Panc1 (cell line): ENCODE data around the gene MRPL51. TPM values are rescaled to one million over a fixed set of nuclear protein-coding genes. Genes with fewer than 3 reads are reported as not detected.

Experiments used
- ATAC-seq: fragments of 200-7000 bp; cut with Tn5 transposase; 2 replicates; pipeline ENCODE4 v1.9.1; 2020; ENCODE audit warnings: mild to moderate bottlenecking, moderate library complexity
- BruUV-seq: library from RNA; stranded (reverse); fragments of 400-500 nt; replicated peaks from 2 replicates; lab custom pipeline; 2021; lab: Mats Ljungman, UMichigan
- CTCF ChIA-PET: fragments of 300-600 bp; sonication (Branson Sonifier 250); formaldehyde crosslinking; loops from one replicate; lab custom pipeline; 2022; ENCODE audit warnings: antibody characterized with exemption; lab: Charles Lee
- POLR2A ChIA-PET: fragments of 300-600 bp; sonication (Branson Sonifier 250); formaldehyde crosslinking; loops from one replicate; lab custom pipeline; 2022; ENCODE audit warnings: antibody characterized with exemption; lab: Charles Lee
- DNase-seq: peaks from one replicate; pipeline ENCODE4 v3.0.0-alpha.2; 2010; ENCODE audit warnings: low read depth, low spot score
- H3K27ac ChIP-seq: 2 replicates; pipeline ENCODE4 v1.5.1; 2011; ENCODE audit warnings: mild to moderate bottlenecking, low read length, inconsistent platforms
- H3K27me3 ChIP-seq: fragments of 200-500 bp; sonication (Bioruptor generic); 2 replicates; pipeline ENCODE4 v1.6.0; 2014; ENCODE audit warnings: low read length, inconsistent platforms; ENCODE audit not compliant: control insufficient read depth, insufficient read depth
- H3K36me3 ChIP-seq: fragments of 200-500 bp; sonication (Bioruptor generic); 2 replicates; pipeline ENCODE4 v1.5.1; 2014; ENCODE audit warnings: inconsistent platforms, mild to moderate bottlenecking, low read length, moderate library complexity; ENCODE audit not compliant: control insufficient read depth, insufficient read depth
- H3K4me1 ChIP-seq: 2 replicates; pipeline ENCODE4 v1.5.1; 2011; ENCODE audit warnings: inconsistent platforms, mild to moderate bottlenecking, low read length, moderate library complexity; ENCODE audit not compliant: control insufficient read depth, insufficient read depth
- H3K4me3 ChIP-seq, 2 experiments: 2 replicates each; pipeline ENCODE4 v1.5.1; 2011 to 2012; ENCODE audit warnings: low read depth in 2 of 2, low read length in 2 of 2, mild to moderate bottlenecking in 2 of 2, inconsistent platforms in 1 of 2, moderate library complexity in 1 of 2
- H3K9me3 ChIP-seq: fragments of 200-500 bp; sonication (Bioruptor generic); 2 replicates; pipeline ENCODE4 v1.5.1; 2014; ENCODE audit warnings: low read depth, mild to moderate bottlenecking, inconsistent platforms, low read length, moderate library complexity; ENCODE audit not compliant: control insufficient read depth, insufficient read depth
- POLR2AphosphoS5 ChIP-seq: IDR thresholded peaks from 2 replicates; pipeline ENCODE4 v1.6.1; 2012; ENCODE audit warnings: mild to moderate bottlenecking, low read depth, low read length, moderate library complexity
- SIN3A ChIP-seq: IDR thresholded peaks from 2 replicates; pipeline ENCODE4 v1.6.1; 2012; ENCODE audit warnings: low read depth, mild to moderate bottlenecking, low read length, moderate library complexity, borderline replicate concordance; ENCODE audit not compliant: insufficient read depth
- TCF7L2 ChIP-seq: IDR thresholded peaks from 2 replicates; pipeline ENCODE4 v1.6.1; 2011; ENCODE audit warnings: mild to moderate bottlenecking, low read depth, low read length, inconsistent platforms
- in situ Hi-C: cut with HindIII; loops from 2 replicates; pipeline ENCODE4 v1.10.0; 2016; ENCODE audit warnings: low sequenced_read_pairs, low pct_unique_long_range_greater_than_20kb
- intact Hi-C: fragments of 100-400 bp; cut with micrococcal nuclease; formaldehyde crosslinking; loops from one replicate; pipeline ENCODE4 v1.10.0; 2022; ENCODE audit not compliant: unreplicated experiment
- total RNA-seq: library from RNA; stranded (reverse); gene quantifications from one replicate; pipeline ENCODE4 v1.2.1, GENCODE V29; 2021; ENCODE audit not compliant: unreplicated experiment
- TF ChIP-seq, protein P1 (sequence below), 2 experiments: IDR thresholded peaks; 2 replicates each; pipeline ENCODE4 v1.6.1; 2011 to 2012; ENCODE audit warnings: low read depth in 2 of 2, control low read depth in 1 of 2, low read length in 1 of 2, mild to moderate bottlenecking in 1 of 2, moderate library complexity in 1 of 2; ENCODE audit not compliant: insufficient read depth in 1 of 2
- TF ChIP-seq, protein P2 (sequence below): fragments of 450-650 bp; IDR thresholded peaks from 2 replicates; pipeline ENCODE4 v1.5.1; 2017; ENCODE audit warnings: mild to moderate bottlenecking

The MRPL51 gene
- total RNA-seq, 1 experiment from 2014 or later, result 194 TPM

DNA sequence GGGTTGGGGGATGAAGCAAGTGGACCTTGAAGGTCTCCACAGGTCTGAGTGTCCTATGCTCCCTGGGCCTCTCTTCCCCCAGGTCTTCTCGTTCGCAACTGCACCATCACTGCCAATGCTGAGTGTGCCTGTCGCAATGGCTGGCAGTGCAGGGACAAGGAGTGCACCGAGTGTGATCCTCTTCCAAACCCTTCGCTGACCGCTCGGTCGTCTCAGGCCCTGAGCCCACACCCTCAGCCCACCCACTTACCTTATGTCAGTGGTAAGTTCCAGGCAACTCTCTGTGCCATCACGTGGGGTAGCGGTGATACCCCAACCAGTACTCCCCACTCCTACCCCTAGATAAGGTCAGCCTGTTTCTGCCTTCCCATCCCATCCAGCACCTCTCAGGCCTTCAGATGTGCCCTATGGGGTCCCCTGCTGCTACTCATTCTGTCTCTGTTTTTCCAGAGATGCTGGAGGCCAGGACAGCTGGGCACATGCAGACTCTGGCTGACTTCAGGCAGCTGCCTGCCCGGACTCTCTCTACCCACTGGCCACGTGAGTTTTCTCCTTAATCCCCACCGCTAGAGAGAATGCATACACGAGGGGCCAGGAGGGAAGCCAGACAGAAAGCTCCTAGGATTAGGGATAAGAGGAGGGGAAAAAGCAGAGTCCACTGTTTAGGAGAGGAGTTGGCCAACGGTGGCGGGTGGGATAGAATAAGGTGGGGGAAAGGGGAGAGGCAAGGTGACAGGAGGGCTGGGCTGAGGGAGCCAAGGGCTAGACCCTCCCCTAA is 42.8 kb downstream of the MRPL51 start:
- Histone ChIP-seq H3K36me3 (no peaks in the 10 kb centered on the region), H3K9me3 (no peaks in the 10 kb centered on the region), H3K27me3 (no peaks in the 10 kb centered on the region), H3K4me1 (peaks cover 16% of the 10 kb centered on the region), H3K4me3 (no peak overlapping the region), H3K27ac (peak overlapping the region; percentile 39; the same call in 1 of the 2 replicates)
- no peak for DNase-seq
- ChIA-PET CTCF (no interaction called here), POLR2A (no interaction called here)
- ATAC-seq, result no peak
- intact Hi-C loops, result no loop called here
- TF ChIP-seq, protein P1, sequence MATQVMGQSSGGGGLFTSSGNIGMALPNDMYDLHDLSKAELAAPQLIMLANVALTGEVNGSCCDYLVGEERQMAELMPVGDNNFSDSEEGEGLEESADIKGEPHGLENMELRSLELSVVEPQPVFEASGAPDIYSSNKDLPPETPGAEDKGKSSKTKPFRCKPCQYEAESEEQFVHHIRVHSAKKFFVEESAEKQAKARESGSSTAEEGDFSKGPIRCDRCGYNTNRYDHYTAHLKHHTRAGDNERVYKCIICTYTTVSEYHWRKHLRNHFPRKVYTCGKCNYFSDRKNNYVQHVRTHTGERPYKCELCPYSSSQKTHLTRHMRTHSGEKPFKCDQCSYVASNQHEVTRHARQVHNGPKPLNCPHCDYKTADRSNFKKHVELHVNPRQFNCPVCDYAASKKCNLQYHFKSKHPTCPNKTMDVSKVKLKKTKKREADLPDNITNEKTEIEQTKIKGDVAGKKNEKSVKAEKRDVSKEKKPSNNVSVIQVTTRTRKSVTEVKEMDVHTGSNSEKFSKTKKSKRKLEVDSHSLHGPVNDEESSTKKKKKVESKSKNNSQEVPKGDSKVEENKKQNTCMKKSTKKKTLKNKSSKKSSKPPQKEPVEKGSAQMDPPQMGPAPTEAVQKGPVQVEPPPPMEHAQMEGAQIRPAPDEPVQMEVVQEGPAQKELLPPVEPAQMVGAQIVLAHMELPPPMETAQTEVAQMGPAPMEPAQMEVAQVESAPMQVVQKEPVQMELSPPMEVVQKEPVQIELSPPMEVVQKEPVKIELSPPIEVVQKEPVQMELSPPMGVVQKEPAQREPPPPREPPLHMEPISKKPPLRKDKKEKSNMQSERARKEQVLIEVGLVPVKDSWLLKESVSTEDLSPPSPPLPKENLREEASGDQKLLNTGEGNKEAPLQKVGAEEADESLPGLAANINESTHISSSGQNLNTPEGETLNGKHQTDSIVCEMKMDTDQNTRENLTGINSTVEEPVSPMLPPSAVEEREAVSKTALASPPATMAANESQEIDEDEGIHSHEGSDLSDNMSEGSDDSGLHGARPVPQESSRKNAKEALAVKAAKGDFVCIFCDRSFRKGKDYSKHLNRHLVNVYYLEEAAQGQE (IDR thresholded peaks at IDR 0.05; ENCODE audit: insufficient read depth in 1 of 2, low read depth in 2 of 2, low read length in 1 of 2), result no peak
- TF ChIP-seq TCF7L2 (no peak), POLR2AphosphoS5 (no peak), SIN3A (no peak)
- TF ChIP-seq, protein P2, sequence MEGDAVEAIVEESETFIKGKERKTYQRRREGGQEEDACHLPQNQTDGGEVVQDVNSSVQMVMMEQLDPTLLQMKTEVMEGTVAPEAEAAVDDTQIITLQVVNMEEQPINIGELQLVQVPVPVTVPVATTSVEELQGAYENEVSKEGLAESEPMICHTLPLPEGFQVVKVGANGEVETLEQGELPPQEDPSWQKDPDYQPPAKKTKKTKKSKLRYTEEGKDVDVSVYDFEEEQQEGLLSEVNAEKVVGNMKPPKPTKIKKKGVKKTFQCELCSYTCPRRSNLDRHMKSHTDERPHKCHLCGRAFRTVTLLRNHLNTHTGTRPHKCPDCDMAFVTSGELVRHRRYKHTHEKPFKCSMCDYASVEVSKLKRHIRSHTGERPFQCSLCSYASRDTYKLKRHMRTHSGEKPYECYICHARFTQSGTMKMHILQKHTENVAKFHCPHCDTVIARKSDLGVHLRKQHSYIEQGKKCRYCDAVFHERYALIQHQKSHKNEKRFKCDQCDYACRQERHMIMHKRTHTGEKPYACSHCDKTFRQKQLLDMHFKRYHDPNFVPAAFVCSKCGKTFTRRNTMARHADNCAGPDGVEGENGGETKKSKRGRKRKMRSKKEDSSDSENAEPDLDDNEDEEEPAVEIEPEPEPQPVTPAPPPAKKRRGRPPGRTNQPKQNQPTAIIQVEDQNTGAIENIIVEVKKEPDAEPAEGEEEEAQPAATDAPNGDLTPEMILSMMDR, result no peak
- BruUV-seq, result no TSS peak
- in situ Hi-C loops, result no loop called here

DNA sequence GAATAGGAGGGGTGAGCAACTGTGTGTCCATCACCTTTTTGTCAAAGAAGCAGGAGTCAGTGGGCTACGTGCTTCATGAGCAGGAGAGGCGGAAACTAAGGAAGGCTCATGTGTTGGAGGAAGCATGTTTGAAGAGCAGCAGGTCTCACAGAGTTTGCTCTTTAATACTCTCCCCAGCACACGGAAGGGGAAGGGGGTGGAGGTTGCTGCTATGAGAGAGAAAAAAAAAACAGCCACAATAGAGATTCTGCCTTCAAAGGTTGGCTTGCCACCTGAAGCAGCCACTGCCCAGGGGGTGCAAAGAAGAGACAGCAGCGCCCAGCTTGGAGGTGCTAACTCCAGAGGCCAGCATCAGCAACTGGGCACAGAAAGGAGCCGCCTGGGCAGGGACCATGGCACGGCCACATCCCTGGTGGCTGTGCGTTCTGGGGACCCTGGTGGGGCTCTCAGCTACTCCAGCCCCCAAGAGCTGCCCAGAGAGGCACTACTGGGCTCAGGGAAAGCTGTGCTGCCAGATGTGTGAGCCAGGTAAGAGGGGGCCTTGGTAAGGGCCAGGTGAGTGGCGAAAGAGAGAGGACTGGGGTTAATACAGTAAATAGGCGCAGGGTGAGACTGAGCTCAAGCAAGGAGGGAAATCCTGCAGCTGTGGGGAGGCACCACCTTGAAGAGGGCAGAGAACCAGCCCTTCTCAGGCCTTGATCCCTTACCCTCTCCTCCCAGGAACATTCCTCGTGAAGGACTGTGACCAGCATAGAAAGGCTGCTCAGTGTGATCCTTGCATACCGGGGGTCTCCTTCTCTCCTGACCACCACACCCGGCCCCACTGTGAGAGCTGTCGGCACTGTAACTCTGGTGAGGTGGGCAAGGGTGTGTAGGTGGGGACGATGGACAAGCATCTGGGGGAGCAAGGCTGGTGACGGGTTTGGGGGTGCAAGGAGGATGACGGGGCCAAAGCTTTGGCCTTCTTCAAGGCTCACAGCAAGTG is 48.1 kb downstream of the MRPL51 start, which contains the start of gene CD27:
CD27 (plus strand) TSS at position 252 of the 985 bp plus-strand sequence; CDS start at position 393, 141 bp downstream.
- H3K27me3 ChIP-seq, result no peaks in the 10 kb centered on the region
- H3K36me3 ChIP-seq, result no peaks in the 10 kb centered on the region
- intact Hi-C loops, result no loop called here
- POLR2A ChIA-PET, result interaction anchor here (0.6 kb wide), 1 partner anchor 11 kb away, joined by 10 read pairs; no protein-coding TSS in a partner anchor
- no peak within 1 kb of the TSS for H3K4me3 ChIP-seq
- ATAC-seq, result no peak
- CTCF ChIA-PET, result no interaction called here
- DNase-seq, result no peak
- no peaks in the 10 kb centered on the region for H3K9me3 ChIP-seq
- H3K27ac ChIP-seq, result no peak within 1 kb of the TSS
- TF ChIP-seq TCF7L2 (no peak), POLR2AphosphoS5 (no peak)
- TF ChIP-seq, protein P2, result no peak
- no peaks in the 10 kb centered on the region for H3K4me1 ChIP-seq
- in situ Hi-C loops, result no loop called here
- no TSS peak for BruUV-seq
